HK-2 (cell line): ENCODE measurements around the gene PCGF1.

Source experiments
- DNase-seq: peaks from one replicate; pipeline ENCODE4 v3.0.0-alpha.2; 2018; ENCODE audit not compliant: unreplicated experiment

PCGF1 gene

GRCh38 chr2:74515271-74515980 lies 7.9 kb upstream of the PCGF1 start:
- no peak for DNase-seq

DNA sequence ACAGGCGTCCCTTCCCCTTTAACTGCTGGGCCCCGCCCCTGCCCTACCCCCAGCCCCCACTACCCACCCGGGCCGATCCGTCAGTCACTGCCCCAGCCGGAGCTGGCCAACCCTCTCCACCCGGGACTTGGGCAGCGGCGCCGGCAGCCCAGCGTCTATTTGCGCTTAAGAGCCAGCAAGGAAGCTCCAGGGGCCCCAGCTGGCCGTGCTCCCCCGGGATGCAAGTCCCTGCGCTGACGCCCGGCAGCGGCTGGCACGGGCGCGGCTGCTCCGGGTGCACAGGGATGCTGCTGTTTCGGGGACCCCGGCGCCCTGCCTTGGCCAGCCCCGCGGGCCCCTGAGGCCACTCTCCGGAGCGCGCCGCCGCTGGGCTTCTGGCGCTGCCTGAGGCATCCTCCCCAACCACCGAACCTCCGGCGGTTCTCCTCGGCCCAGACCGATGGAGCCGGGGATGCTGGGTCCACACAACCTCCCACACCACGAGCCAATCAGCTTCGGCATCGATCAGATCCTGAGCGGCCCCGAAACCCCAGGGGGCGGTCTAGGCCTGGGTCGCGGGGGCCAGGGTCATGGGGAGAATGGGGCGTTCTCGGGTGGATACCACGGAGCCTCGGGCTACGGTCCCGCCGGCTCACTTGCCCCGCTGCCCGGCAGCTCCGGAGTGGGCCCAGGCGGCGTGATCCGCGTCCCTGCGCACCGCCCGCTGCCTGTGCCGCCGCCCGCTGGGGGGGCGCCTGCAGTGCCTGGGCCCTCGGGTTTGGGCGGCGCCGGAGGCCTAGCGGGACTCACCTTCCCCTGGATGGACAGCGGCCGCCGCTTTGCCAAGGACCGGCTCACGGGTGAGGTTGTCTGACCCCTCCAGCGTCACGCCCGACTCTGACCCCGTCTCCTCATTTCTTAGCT lies 7.1 kb upstream of the PCGF1 start, which contains the start of gene TLX2:
TLX2 (plus strand) TSS at position 83 of the 903 bp plus-strand sequence; CDS start at position 440, 357 bp downstream.
- no peak for DNase-seq

DNA sequence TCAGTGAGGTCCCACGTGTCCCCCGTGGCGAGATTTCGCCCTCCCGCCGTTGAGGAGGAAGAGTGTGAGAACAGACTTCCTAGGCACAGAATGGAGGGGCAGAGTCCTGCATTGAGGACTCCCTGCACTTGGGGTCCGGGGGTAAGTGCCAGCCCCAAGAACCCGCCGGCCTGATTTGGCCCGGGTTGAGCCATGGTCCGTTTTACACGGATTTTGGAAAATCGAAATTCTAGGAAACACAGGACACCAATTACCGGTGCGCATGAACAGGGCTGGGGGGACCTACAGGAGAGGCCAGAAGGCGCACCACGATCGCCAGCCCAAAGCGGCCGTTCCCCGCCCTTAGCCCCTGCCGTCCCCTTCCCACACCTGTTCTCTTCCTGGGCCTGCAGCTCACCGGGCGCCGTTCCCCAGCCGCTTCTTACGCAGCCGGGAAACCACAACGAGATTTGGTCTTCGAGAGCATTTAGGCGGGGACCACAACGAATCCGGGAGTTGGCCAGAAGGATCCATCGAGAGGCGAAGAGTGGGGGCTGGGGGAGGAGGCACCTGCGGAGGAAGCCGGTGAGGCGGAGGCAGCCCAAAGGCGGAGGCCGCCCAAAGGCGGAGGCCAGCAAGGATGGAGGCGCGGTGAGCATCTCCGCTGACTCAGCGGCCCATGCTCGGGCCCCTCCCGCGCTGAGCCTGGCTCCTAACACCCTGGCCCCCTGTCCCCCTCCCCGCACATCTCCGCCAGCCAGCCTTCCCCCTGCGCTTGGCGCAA lies 6.3 kb upstream of the PCGF1 start:
- no peak for DNase-seq

- no peak for DNase-seq
Measured at GRCh38 chr2:74512744-74513604, 5.5 kb upstream of the PCGF1 start.

- no peak for DNase-seq
Measured at GRCh38 chr2:74511104-74511989, 3.9 kb upstream of the PCGF1 start.

- DNase-seq: no peak
Measured at GRCh38 chr2:74510272-74510671, 2.8 kb upstream of the PCGF1 start.

DNA sequence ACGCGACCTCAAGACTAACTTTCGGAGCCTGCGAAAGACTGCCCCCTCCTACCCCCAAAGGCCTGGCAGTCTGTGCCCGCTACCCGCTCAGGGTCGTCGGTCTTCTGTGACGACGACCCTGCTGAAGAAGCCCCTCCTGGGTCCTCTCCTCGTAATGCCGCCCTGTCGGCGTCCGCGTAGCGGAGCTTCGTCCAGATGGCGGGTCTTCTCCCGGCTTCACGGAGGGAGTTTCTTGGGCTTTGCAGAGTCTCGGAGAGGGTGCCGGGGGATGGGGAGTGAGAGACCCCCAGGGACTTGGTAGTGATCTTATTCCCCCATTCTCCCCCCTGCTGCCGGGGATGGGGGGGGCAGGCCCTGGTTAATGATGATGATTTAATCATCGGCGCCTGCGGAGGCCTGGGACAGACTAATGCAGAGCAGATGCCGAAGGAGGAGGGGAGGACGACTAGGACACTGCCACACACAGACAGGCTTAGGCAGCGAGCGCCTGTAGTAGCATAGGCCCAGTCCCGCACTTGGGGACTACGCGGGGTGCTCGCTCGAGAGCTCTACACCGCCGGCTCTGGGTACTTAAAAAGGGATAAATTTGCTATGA lies 528 bp upstream of the PCGF1 start:
- peak; percentile 59 for DNase-seq

DNA sequence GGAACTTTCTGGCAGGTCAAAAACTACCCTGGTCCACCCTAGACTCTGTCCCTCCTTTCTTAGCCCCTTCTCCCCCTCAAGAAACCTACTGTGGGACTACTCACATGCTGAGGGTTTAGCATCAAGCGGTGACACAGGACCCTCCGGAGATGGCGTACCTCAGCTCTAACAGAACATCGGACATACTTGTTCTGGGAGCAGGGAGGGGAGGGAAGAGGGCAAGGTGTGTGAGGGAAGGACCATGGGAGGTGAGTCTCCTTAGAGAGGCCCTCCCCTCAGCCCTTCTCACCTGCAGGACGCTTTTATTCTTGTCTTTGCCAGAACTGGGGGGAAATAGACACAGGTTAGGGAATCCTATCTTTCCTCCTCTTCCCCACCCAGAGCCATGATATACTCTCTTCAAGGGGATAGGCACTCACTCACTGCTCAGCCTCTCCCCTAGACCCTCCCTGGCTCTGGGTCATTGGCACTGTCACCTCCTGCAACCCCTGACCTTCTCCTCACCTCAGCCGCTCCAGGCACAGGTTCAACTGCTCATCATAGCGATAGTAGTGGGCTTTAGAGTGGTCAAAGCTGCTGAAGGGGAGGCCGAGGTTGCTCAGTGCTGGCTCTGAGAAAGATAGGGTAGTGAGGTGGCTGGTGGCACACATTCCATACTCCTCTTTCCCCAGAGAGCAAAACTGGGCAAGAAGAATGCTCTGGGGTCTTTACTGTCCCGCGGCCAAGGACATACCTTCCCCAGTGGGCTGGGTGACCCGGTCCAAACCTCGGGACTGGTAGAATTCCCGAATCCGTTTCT lies 1.8 kb downstream of the PCGF1 start:
- DNase-seq: no peak

DNA sequence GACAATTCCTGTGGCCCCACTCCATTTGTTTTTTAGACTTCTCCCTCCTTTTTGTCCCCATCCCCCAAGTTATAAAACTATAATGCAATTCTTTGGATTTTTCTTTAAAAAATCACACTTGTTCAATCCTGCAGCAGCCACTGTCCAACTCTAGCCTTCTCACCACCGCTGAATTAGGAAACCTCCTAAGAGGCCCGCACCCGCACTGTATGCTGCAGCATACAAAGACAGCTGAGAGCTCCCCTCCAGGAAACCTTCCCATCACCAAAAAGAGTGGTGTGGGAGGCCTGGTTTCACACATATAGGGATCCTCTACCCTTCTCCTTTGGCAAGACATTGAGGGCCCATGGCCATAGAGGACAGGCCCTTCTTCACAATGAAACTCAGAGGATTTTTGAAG lies 2.9 kb downstream of the PCGF1 start:
- DNase-seq: no peak

DNA sequence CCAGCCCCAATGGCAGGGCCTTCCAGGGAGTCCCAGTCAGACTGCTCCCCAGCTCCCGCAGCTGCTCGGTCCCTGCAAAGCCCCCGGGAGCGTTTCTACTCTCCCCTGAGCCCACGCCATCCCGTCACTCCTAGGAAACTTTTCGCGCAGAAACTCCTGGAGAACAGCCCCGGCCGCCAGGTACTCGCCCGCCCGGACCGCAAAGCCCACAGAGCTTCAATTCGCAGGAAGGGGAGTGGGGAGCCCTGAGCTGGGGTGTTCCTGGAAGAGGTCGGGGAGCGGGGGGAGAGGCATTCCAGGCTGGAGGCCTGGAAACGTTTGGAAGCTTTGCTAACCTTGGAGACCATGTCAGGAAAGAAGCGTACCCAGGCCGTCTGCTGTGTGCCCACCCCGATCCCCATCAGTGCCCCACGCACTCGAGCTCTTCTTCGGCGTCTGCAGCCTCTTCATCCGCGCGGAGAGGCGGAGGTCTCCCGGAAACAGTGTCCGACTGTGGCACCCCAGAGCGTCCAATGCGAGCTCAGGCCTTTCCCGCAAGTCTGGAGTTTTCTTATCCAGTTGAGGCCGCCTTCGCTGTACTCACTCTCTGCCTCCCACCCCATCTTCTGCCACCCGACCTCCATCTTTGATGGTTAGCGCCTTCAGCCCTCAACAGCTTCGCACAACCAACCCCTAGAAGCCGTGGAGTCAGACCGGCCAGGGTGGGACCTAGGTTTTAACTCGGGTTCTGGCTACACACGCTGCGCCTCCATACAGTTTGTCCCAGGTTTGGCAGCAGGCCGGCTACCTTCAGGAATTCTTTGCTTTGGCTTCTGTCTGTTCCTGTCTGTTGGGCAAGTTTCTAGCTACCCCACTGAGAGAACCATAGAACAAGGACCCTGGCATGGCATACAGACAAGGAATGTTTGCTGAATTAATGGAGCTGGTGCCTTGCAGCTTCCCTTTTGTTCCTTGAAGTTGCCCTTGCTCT lies 3.7 kb downstream of the PCGF1 start:
- DNase-seq: no peak

DNA sequence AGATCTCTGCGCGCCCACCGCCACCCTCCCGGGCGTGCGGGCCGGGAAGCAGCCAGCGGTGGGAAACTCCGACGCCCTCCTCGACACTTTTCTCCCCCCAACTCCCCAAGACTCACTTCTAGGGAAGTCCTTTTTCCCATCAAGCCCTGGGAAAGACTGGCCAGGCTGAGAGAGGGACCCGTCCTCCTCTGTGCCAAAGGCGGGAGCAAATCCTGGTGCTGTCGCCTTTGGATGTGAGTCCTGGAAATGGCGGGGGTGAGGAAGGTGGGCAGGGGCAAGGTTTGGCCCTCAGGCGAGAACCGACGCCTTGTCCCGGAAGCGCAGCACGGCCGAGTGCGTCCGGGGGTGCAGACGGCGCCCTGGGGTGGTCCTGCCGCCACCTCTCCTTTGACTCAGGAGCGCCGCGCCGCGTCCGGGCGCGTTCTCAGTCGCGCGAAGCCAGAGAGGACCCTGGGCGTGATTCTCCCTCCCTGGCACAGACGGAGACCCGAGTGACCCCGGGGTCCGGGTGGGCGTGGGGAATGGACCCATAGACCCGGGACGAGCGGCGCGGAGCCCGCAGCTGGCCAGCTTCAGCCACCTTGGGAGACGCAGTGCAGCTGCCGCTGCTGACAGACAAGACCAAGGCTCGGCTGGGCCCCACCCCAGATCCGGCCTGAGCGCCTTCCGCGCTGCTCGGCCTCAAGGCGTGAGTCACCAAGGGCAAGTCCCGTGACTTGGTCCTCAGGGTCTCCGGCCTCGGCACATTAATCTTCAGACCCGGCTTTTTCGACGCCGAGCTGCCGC lies 4.6 kb downstream of the PCGF1 start:
- DNase-seq: peak; percentile 87

GRCh38 chr2:74502147-74502719 lies 5.3 kb downstream of the PCGF1 start:
- DNase-seq: no peak

DNA sequence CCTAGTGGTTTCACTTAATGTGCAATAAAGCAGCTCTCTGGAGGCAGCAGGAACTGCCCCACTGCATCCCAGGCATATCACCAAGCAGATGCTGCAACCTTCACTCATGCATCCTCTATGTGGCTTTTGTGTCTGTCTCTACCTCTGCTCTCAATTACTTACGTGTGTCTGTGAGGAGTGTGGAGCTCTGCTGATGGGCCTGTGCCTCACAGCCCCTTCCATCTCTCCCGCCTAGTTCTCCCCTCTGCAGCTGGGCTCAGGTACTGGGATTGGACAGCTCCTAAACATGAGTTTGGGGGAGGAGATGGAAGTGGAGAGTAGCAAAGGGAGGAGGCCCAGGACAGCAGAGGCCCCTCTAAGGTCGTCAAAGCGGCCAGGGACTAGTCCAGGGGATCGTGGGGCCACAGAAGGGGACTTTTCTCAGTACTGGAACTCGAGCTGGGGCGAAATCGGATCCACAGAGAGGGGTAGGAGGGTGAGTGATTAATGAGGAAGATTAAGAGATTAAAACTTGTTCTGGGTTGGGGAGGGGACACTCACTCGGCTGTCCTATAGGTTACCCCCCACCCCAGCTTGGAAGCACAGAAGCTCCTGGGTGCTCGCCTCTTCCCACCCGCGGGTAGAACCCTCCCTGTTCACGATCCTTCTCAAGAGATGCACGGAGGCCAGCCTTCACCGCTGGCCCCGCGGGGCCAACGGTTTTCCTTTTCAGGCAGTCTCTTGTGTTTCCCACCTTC lies 6.0 kb downstream of the PCGF1 start:
- DNase-seq: no peak

DNA sequence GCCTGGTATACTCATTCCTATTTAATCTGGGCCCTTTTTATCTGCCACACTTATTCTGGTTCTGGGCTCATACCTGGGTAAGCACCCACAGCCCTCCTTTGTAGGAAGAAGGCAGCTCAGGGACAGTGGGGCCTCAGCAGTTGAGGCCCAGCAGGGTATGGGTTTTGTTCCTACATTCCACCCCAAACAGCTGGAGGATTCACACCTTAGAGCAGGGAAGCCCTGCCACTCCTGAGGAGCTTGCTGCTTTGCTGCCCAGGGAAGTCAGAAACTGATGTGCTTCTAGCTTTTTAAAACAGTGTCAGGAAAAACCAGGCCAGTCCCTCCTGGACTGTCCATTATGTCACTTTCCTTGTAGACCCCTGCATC lies 6.9 kb downstream of the PCGF1 start:
- DNase-seq: no peak

- no peak for DNase-seq
Measured at GRCh38 chr2:74499940-74500577, 7.4 kb downstream of the PCGF1 start.
